Raji (cell line): ENCODE results near the gene CD81.

Source experiments
- POLR2A ChIP-seq: IDR thresholded peaks from 2 replicates; pipeline ENCODE4 v1.6.1; 2011; ENCODE audit warnings: low read depth, low read length, control low read depth; ENCODE audit not compliant: insufficient read depth

Gene CD81

GRCh38 chr11:2368178-2368850 lies 8.8 kb upstream of the CD81 start:
- no peak for TF ChIP-seq POLR2A

GRCh38 chr11:2368851-2369180 lies 8.3 kb upstream of the CD81 start:
- no peak for TF ChIP-seq POLR2A

- no peak for TF ChIP-seq POLR2A
These were observed 7.8 kb upstream of the CD81 start for GRCh38 chr11:2369320-2369719.

GRCh38 chr11:2369896-2370295 lies 7.2 kb upstream of the CD81 start:
- TF ChIP-seq POLR2A, result no peak

GRCh38 chr11:2374456-2375201 lies 2.5 kb upstream of the CD81 start:
- no peak for TF ChIP-seq POLR2A

GRCh38 chr11:2375341-2375853 lies 1.7 kb upstream of the CD81 start:
- no peak for TF ChIP-seq POLR2A

- TF ChIP-seq POLR2A, result no peak
These were observed 1.1 kb upstream of the CD81 start for GRCh38 chr11:2375964-2376551.

- TF ChIP-seq POLR2A, result no peak
These were observed 667 bp downstream of the CD81 start for GRCh38 chr11:2377511-2378443.

GRCh38 chr11:2378527-2379210 lies 1.6 kb downstream of the CD81 start:
- no peak for TF ChIP-seq POLR2A

GRCh38 chr11:2379466-2380174 lies 2.5 kb downstream of the CD81 start:
- no peak for TF ChIP-seq POLR2A

GRCh38 chr11:2380396-2380795 lies 3.3 kb downstream of the CD81 start:
- no peak for TF ChIP-seq POLR2A

- TF ChIP-seq POLR2A, result no peak
These were observed 3.8 kb downstream of the CD81 start for GRCh38 chr11:2380807-2381350.

GRCh38 chr11:2381494-2382128 lies 4.5 kb downstream of the CD81 start:
- no peak for TF ChIP-seq POLR2A

- TF ChIP-seq POLR2A, result no peak
These were observed 5.0 kb downstream of the CD81 start for GRCh38 chr11:2382129-2382517.
